Eye (tissue), 1 donor: ENCODE measurements around the gene ZBTB7C.
"Not testable (repeated sequence)": the region's sequence is repeated elsewhere in the genome, so short reads cannot be mapped to it uniquely, and the experiment has no call there.

Experiments
- DNase-seq: peaks from one replicate; pipeline ENCODE4 v3.0.0-alpha.2; 2015

Gene ZBTB7C

GRCh38 chr18:48408727-48409590 lies at the start of gene ZBTB7C:
TSS of gene ZBTB7C (minus strand) at chr18:48409383.
- peak; percentile 74 for DNase-seq

DNA sequence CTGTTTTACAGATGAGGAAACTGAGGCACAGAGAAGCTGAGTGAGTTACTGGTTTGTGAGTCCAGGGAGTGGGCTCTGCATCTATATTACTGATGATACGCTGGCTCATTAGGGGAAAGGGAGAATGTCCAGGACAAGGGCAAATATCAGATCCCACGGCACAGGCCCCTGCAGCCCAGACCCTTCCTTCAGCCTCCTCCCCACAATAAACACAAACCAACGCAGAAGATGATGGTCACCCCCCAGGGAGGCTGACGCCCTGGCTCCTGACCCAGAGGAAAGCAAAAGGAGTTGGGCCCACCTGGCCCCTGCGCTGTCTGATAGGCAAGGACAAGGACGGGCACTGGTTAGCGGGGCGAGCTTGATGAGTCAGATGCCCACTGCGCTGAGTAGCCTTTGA lies 47.7 kb upstream of the ZBTB7C start:
- no peak for DNase-seq

DNA sequence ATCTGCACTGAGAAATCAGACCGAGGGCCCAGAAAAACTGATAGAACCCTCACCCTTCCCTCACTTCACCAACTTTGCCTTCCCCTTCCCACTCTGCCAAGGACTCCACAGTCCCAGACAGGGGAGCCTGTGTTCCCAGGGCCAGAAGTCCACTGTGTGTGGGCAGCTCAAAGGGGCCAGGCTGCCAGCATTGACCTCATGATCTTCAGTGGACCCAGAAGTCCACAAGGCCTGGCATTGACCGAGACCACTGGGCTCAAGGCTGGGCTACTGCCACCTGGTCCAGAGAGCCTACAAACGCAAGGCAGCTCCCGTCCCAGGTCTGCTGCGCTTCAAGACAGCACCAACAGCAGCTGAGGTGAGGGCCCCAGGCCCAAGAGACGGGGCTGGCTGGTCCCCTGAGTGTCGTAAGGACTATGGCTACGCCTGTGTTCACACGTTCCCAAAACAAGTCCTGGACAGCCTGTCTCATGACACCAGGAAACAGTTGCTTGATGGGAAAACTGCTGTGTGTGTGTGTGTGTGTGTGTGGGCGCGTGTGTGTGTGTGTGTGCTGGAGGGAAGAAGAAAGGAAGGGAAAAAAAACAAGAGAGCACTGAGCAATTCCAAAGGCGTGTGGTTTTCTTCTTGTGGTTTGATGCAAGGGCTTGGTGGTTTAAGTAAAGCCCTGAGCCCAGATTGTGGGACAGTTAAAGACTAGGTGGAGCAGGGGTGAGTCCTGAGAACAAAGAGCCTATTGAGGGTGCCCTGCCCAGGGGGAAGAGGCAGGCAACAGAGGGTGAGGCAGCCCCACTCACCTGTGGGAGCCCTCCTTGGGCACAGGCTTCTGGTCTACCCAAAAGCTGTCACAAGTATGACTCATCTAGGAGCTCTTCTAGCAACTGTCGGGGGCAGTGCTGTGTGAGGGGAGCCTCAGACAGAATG lies 46.6 kb upstream of the ZBTB7C start:
- peak; percentile 29 for DNase-seq

DNA sequence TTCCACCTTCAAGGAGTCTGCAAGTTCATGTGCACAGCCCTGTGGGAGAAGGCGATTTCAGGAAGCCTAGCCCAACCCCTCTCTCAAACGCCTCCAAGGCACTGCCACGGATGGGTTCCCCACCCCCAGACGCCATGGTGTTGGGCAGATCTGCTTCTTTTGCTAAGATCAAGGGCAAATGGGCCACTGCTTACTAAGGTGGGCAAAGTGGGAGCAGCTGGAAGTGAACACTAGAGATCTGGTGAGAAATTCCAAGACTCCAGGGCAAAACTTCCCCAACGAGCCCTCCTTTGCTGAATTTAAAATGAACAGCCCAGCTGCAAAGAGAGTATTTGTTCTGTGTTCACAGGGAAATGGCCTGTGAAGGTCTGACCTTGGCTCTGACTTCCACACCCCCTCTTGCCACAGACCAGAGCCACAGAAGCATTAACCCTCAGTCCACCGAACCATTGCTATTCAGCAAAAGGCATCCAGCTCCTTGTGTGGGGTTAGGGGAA lies 45.1 kb upstream of the ZBTB7C start:
- no peak for DNase-seq

GRCh38 chr18:48453330-48454066 lies 44.3 kb upstream of the ZBTB7C start:
- peak; percentile 51 for DNase-seq

- peak; percentile 61 for DNase-seq
Observed at GRCh38 chr18:48452861-48453323, 43.7 kb upstream of the ZBTB7C start.

DNA sequence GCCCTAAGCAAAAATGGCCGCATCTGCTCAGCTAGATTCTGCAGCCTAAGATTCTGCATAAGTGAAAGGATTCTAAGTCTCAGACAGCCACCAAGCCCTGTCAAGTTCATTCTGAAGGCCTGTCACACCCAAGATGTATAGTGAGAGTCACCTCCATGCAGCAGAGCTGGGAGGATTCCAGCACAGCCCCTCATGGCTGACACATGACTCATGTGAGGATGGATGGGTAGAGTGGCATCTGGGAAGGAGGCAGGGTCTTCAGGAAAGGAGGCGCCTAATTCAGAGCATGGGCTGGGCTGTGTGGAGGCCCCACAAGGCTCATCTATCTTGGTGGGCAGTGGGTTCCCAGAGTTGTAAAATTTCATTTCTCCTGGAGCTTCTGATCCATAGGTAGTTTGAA lies 41.5 kb upstream of the ZBTB7C start:
- no peak for DNase-seq

DNA sequence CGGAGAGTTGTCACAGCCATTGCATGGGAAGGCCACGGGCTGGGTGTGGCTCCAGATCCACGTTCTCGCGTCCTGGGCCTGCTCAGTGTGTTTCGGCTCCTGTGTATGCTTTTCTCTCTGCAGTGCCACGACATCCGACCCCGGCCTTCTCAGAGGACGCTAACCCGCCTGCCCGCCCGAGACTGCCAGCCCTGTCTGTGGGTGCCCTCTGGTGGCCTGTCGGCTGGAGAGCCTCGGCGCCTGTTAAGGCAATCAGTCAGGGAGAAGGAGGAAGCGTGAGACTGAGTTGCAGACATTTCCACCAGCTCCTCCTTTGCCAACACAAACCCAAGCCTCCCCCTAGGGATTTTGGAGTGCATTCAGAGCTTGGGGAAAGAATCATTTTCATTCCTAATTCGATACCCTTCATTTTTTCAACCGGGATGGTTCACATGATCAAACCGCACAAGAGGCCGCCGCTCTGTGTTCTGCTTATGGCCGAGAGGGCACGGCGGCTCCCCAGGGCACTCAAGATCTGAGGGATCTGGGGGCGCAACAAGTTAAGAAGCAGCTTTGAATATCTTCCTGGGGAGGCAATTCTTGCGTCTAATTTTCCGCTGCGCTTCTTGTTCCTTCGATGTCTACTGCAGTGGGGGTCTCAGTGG lies 37.5 kb upstream of the ZBTB7C start:
- peak; percentile 93 for DNase-seq

- peak; percentile 90 for DNase-seq
Observed at GRCh38 chr18:48445540-48445939, 36.4 kb upstream of the ZBTB7C start.

- DNase-seq = no peak
Observed at GRCh38 chr18:48442761-48443160, 33.6 kb upstream of the ZBTB7C start.

DNA sequence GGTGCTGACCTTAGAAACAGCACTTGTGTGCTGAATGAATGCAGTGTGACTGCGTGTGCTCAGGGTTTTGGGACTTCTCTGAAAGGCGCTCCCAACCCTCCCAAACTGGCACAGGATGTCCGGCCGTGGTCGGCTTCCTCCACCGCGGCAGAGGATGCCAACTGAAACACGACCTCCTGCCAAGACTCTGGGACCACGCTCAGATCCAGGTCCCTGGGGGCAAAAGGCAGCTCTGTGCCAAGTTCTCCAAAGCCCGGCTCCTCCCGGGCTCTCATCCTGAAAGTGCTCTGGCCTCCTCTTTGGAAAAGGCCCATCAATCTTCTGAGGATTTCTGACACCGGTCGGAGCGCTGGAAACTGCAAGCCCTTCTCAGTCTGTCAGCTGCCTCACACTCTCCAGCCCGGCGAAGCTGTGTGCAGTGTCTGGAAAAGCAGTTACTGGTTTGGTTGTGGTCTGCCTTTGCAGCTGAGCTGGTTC lies 32.3 kb upstream of the ZBTB7C start:
- DNase-seq = peak; percentile 37

DNA sequence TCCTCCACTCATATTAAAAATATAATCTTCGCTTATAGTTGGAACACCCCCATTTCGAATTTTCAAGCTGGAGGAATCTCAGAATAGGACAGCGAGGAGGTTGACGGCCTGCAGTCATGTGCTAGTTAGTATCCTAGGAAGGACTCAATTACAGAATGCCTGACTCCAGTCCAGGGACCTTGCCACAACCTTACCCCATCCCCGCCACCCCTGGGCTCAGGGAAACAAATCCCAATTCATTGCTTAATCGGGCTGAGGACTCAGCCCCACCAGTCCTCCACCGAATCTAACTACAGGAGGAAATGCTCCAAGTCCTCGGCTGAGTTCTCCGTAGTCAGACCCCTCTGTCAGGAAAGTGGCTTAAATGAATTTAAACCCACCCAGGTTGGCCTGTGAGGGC lies 31.7 kb upstream of the ZBTB7C start:
- no peak for DNase-seq

GRCh38 chr18:48436907-48437306 lies 27.7 kb upstream of the ZBTB7C start:
- DNase-seq = no peak

DNA sequence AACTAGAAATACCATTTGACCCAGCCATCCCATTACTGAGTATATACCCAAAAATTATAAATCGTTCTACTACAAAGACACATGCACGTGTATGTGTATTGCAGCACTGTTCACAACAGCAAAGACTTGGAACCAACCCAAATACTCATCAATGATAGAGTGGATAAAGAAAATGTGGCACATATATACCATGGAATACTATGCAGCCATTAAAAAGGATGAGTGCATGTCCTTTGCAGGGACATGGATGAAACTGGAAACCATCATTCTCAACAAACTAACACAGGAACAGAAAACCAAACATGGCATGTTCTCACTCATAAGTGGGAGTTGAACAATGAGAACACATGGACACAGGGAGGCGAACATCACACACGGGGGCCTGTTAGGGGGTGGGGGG lies 25.2 kb upstream of the ZBTB7C start:
- DNase-seq = not testable (repeated sequence)

GRCh38 chr18:48433541-48433940 lies 24.4 kb upstream of the ZBTB7C start:
- DNase-seq = no peak

GRCh38 chr18:48430150-48430549 lies 21.0 kb upstream of the ZBTB7C start:
- no peak for DNase-seq

GRCh38 chr18:48428475-48429177 lies 19.4 kb upstream of the ZBTB7C start:
- no peak for DNase-seq

DNA sequence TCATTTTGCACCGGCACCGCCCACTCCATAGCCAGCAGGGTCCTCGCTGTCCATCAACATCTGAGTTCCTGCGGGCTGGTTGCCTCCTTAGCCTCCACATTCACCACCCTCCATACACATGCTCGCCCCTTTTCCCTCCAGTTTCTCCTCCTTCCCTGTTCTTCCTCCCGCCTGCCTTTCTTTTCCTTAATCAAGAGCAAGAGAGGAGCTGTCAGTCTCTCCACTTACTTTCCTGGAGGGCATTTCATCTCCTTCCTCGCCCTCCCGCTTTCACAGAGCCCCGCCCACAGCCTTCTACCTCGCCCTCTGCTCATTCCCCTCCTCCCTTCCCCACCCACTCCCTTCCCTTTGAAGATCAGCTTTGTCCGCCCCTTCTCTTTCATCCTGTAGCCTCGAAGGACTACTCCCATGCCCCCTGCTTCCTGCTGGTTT lies 13.8 kb upstream of the ZBTB7C start:
- no peak for DNase-seq

DNA sequence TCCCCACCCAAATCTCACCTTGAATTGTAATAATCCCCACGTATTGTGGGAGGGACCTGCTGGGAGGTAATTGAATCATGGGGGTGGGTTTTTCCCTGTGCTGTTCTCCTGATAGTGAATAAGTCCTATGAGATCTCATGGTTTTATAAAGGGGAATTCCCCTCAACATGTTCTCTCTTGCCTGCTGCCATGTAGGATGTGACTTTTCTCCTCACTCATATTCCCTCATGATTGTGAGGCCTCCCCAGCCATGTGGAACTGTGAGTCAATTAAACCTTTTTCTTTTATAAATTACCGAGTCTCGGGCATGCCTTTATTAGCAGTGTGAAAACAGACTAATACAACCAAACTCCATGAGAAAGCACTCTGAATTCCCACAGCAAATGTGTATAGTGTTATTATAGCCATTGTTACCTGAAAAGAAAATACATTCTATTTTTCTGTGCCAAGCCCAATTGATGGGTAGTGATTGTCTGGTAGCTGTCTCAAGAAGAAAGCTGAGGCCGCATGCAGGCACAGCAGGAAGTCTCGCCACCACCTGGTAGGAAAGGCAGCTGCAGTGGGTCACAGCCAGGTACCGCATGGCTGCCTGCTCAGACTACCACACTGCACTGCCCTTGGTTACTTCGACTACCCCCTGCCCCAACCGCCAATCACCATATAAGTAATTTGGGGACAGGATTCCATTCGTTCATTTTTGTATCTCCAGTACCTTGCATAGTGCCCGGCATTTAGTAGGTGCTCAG lies 10.3 kb upstream of the ZBTB7C start:
- no peak for DNase-seq

DNA sequence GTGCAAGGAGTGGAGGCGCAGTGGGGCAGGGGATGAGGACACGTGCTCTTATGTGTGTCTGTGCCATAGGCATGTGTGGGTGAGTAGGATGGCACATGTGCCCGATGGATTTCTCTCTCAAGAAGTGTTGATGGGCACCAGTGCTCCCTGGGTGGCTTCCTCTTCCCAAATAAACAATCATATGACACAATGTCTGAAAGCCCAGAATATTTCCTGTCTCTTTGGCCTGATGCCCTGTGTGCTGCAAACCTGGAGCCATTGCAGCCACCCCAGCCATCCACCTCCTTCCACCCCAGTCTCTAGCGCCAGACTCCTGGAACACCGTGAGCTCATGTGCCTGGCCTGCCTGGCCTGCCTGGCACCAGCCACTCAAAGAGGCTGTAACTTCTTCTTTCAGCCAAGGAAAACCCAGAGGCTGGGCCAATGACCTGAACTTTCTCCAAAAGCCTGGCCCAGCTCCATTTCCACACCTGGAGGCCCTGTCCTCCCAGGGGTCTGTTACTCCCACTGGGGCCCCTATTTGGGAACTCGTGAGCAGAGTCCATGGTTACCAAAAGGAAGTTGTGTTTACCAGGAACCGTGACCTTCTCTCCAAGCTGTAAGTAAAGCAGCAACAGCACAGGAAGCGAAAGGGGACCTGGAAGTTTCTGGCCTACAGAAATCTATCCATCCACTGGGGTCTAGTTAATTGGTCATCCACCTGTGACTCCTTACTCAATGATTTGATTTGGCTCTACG lies 9.5 kb upstream of the ZBTB7C start:
- DNase-seq = no peak
